AG04450 (cell line): ENCODE measurements around the gene WTIP. TPM values are rescaled to one million over a fixed set of nuclear protein-coding genes. Genes with fewer than 3 reads are reported as not detected.
"Not testable (repeated sequence)": the region's sequence is repeated elsewhere in the genome, so short reads cannot be mapped to it uniquely, and the experiment has no call there.

Source experiments
- CTCF ChIA-PET: fragments of 300-600, 350-600 bp; formaldehyde crosslinking; extraction: SDS; loops from one replicate; lab custom pipeline; 2022; ENCODE audit warnings: antibody characterized with exemption, inconsistent platforms; lab: Charles Lee
- POLR2A ChIA-PET: fragments of 350-600 bp; formaldehyde crosslinking; extraction: SDS; loops from one replicate; lab custom pipeline; 2021; ENCODE audit warnings: antibody characterized with exemption, inconsistent platforms; lab: Yijun Ruan, JAX
- DNase-seq: peaks from one replicate; pipeline ENCODE4 v3.0.0-alpha.2; 2011; ENCODE audit warnings: low read depth, low spot score
- H3K27ac ChIP-seq: one replicate; pipeline ENCODE4 v1.5.1; 2012; ENCODE audit warnings: low read depth, low read length, control low read depth
- H3K27me3 ChIP-seq: one replicate; pipeline ENCODE4 v1.6.0; 2012; ENCODE audit warnings: low read length; ENCODE audit not compliant: control insufficient read depth, insufficient read depth
- H3K4me3 ChIP-seq: 2 replicates; pipeline ENCODE4 v1.5.1; 2011; ENCODE audit warnings: mild to moderate bottlenecking, low read depth, low read length, control low read depth
- H3K9me3 ChIP-seq: 2 replicates; pipeline ENCODE4 v1.5.1; 2012; ENCODE audit warnings: low read length; ENCODE audit not compliant: control insufficient read depth, insufficient read depth
- CTCF ChIP-seq: IDR thresholded peaks from 2 replicates; pipeline ENCODE4 v1.5.1; 2011; ENCODE audit warnings: low read depth, low read length, control low read depth, inconsistent platforms
- polyA plus RNA-seq: library from polyadenylated mRNA; depleted of rRNA; stranded (reverse); fragments of >200 nt; gene quantifications from 2 replicates; pipeline ENCODE4 v1.2.3, GENCODE V29; 2011

The WTIP gene
- polyA plus RNA-seq, 1 experiment: 27.2 TPM

GRCh38 chr19:34454091-34454490, 27.5 kb upstream of the WTIP start:
- H3K27ac ChIP-seq: no peak overlapping the region
- H3K9me3 ChIP-seq: no peaks in the 10 kb centered on the region
- POLR2A ChIA-PET: no interaction called here
- H3K27me3 ChIP-seq: no peaks in the 10 kb centered on the region
- TF ChIP-seq CTCF: no peak
- CTCF ChIA-PET: interaction anchor here (2.0 kb wide), 1 partner anchor 16 kb away, joined by 5 read pairs; no protein-coding TSS in a partner anchor
- H3K4me3 ChIP-seq: no peak overlapping the region
- DNase-seq: no peak

- no peak overlapping the region for H3K4me3 ChIP-seq
- H3K9me3 ChIP-seq: no peaks in the 10 kb centered on the region
- CTCF ChIA-PET: no interaction called here
- POLR2A ChIA-PET: no interaction called here
- no peak overlapping the region for H3K27ac ChIP-seq
- no peak for DNase-seq
- H3K27me3 ChIP-seq: no peaks in the 10 kb centered on the region
- no peak for TF ChIP-seq CTCF
These were observed 26.9 kb upstream of the WTIP start for GRCh38 chr19:34454685-34455084.

GRCh38 chr19:34455783-34456480, 25.6 kb upstream of the WTIP start:
- CTCF ChIA-PET, H3K27me3 ChIP-seq, H3K4me3 ChIP-seq, POLR2A ChIA-PET, H3K27ac ChIP-seq, H3K9me3 ChIP-seq, DNase-seq: not testable (repeated sequence)

DNA sequence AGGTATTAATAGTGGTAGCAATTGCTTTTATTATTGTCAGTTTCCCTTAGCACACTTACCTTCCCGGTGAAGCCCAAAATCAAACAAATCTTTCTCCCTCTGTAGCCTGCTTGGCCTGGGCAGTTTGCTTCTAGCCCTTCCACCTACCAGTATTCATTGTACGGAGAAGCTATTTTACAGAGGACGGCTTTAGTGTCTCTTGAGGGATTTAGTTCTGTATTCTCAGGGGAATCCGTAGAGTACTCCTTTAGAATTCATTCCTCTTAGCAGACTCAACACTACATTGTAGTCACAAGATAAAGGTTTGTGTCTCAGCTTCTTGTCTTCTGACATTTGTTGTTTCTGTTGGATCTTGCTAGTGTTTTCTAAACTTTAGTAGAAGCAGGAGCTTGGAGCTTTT, 24.1 kb upstream of the WTIP start:
- CTCF ChIA-PET: no interaction called here
- no peak for TF ChIP-seq CTCF
- POLR2A ChIA-PET: interaction anchor here (0.5 kb wide), 1 partner anchor 13 kb away, joined by 4 read pairs; no protein-coding TSS in a partner anchor

GRCh38 chr19:34458677-34459076, 22.9 kb upstream of the WTIP start:
- DNase-seq: no peak
- Histone ChIP-seq H3K27me3 (no peaks in the 10 kb centered on the region), H3K9me3 (no peaks in the 10 kb centered on the region), H3K27ac (no peak overlapping the region), H3K4me3 (no peak overlapping the region)
- CTCF ChIA-PET: interaction anchor here (1.1 kb wide), 2 partner anchors 13 to 43 kb away, joined by 3 read pairs; no protein-coding TSS in a partner anchor
- POLR2A ChIA-PET: interaction anchor here (0.6 kb wide), 1 partner anchor 27 kb away, joined by 4 read pairs; no protein-coding TSS in a partner anchor
- TF ChIP-seq CTCF: no peak

More for the DNA sequence above, 24.1 kb upstream of the WTIP start:
- H3K27me3 ChIP-seq: no peaks in the 10 kb centered on the region
- DNase-seq: no peak
- no peaks in the 10 kb centered on the region for H3K9me3 ChIP-seq
- H3K27ac ChIP-seq: no peak overlapping the region
- H3K4me3 ChIP-seq: no peak overlapping the region
